Neural progenitor cell (in vitro differentiated cells): ENCODE measurements around the gene MARCHF3. TPM values are rescaled to one million over a fixed set of nuclear protein-coding genes. Genes with fewer than 3 reads are reported as not detected.

Experiments used
- DNase-seq: peaks from one replicate; pipeline ENCODE4 v3.0.0-alpha.2; 2016; ENCODE audit warnings: low spot score
- H2AFZ ChIP-seq: fragments of 200-600 bp; sonication (generic); replicated peaks from 2 replicates; pipeline ENCODE4 v1.6.1; 2016; ENCODE audit warnings: antibody characterized with exemption
- H3F3A ChIP-seq: fragments of 200-600 bp; sonication (generic); 2 replicates; pipeline ENCODE4 v1.6.1; 2016; ENCODE audit warnings: antibody characterized with exemption, low read depth
- H3K27ac ChIP-seq: fragments of 200-600 bp; sonication (generic); 2 replicates; pipeline ENCODE4 v1.5.1; 2016; ENCODE audit warnings: mild to moderate bottlenecking
- H3K27me3 ChIP-seq: fragments of 200-600 bp; sonication (generic); 2 replicates; pipeline ENCODE4 v1.6.1; 2016; ENCODE audit warnings: mild to moderate bottlenecking, moderate library complexity
- H3K36me3 ChIP-seq: fragments of 200-600 bp; sonication (generic); 2 replicates; pipeline ENCODE4 v1.5.1; 2016
- H3K4me1 ChIP-seq: fragments of 200-600 bp; sonication (generic); 2 replicates; pipeline ENCODE4 v1.6.1; 2016; ENCODE audit warnings: mixed run types
- H3K4me2 ChIP-seq: fragments of 200-600 bp; sonication (generic); 2 replicates; pipeline ENCODE4 v1.6.1; 2016
- H3K4me3 ChIP-seq: fragments of 200-600 bp; sonication (generic); 2 replicates; pipeline ENCODE4 v1.5.1; 2016
- H3K79me2 ChIP-seq: fragments of 200-600 bp; sonication (generic); 2 replicates; pipeline ENCODE4 v1.6.1; 2016; ENCODE audit warnings: low read depth
- H3K9ac ChIP-seq: fragments of 200-600 bp; sonication (generic); 2 replicates; pipeline ENCODE4 v1.6.1; 2016
- H3K9me3 ChIP-seq: fragments of 200-600 bp; sonication (generic); 2 replicates; pipeline ENCODE4 v1.5.1; 2016; ENCODE audit warnings: low read depth
- H4K20me1 ChIP-seq: fragments of 200-600 bp; sonication (generic); 2 replicates; pipeline ENCODE4 v1.6.1; 2016; ENCODE audit warnings: low read depth
- H3K27ac Mint-ChIP-seq: 3 replicates; pipeline ENCODE4 v1.8.0; 2021; ENCODE audit warnings: mixed read lengths
- H3K27me3 Mint-ChIP-seq: 2 replicates; pipeline ENCODE4 v1.8.0; 2022; ENCODE audit warnings: low read depth, mild to moderate bottlenecking, inconsistent platforms, moderate library complexity, mixed read lengths; ENCODE audit not compliant: insufficient read depth
- H3K36me3 Mint-ChIP-seq: 3 replicates; pipeline ENCODE4 v1.8.0; 2021; ENCODE audit warnings: mixed read lengths
- H3K4me1 Mint-ChIP-seq: 3 replicates; pipeline ENCODE4 v1.8.0; 2021; ENCODE audit warnings: mixed read lengths
- H3K4me3 Mint-ChIP-seq: 3 replicates; pipeline ENCODE4 v1.8.0; 2021; ENCODE audit warnings: mild to moderate bottlenecking, moderate library complexity, mixed read lengths
- H3K9me3 Mint-ChIP-seq: 3 replicates; pipeline ENCODE4 v1.8.0; 2020; ENCODE audit warnings: mixed read lengths
- EZH2 ChIP-seq: fragments of 200-600 bp; sonication (generic); IDR thresholded peaks from 2 replicates; pipeline ENCODE4 v1.6.1; 2017; ENCODE audit warnings: antibody characterized with exemption, mild to moderate bottlenecking, moderate library complexity
- EZH2phosphoT487 ChIP-seq: fragments of 200-600 bp; sonication (generic); IDR thresholded peaks from 2 replicates; pipeline ENCODE4 v1.6.1; 2017; ENCODE audit warnings: antibody characterized with exemption
- total RNA-seq: library from RNA; depleted of rRNA; stranded (reverse); fragments of >200 nt; gene quantifications from 2 replicates; pipeline ENCODE4 v1.2.3, GENCODE V29; 2015; ENCODE audit warnings: low replicate concordance
- TF ChIP-seq, protein P1 (sequence below): fragments of 200-600 bp; sonication (generic); IDR thresholded peaks from 2 replicates; pipeline ENCODE4 v1.5.1; 2017; ENCODE audit warnings: antibody characterized with exemption, mild to moderate bottlenecking

The MARCHF3 gene
- total RNA-seq, 1 donor from 2014 or later, result 6.1 TPM

DNA sequence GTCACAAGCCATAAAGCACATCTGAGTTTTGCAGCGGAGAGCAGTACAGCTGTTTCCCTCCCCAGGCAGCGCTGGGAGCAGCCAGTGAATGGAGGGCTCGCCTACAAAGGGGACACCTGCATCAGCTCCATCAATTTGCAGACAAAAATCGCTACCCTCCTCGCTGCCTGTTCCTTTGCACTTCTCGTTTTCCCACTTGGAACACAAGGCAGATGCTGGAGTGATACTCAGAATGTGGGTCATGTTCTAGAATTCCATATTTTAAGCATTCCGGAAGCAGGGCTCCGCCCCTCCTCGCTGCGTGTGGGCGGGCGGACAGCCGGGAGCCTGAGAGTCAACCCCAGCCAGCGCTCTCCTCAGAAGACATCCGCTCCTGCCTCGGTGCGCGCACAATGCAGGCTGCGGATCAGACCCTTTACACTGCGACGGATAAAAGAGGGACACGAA is 161.3 kb downstream of the MARCHF3 start:
- TF ChIP-seq, protein P1, sequence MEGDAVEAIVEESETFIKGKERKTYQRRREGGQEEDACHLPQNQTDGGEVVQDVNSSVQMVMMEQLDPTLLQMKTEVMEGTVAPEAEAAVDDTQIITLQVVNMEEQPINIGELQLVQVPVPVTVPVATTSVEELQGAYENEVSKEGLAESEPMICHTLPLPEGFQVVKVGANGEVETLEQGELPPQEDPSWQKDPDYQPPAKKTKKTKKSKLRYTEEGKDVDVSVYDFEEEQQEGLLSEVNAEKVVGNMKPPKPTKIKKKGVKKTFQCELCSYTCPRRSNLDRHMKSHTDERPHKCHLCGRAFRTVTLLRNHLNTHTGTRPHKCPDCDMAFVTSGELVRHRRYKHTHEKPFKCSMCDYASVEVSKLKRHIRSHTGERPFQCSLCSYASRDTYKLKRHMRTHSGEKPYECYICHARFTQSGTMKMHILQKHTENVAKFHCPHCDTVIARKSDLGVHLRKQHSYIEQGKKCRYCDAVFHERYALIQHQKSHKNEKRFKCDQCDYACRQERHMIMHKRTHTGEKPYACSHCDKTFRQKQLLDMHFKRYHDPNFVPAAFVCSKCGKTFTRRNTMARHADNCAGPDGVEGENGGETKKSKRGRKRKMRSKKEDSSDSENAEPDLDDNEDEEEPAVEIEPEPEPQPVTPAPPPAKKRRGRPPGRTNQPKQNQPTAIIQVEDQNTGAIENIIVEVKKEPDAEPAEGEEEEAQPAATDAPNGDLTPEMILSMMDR, result no peak
- TF ChIP-seq EZH2 (no peak), EZH2phosphoT487 (no peak)
- H3K4me3 Mint-ChIP-seq, result peak overlapping the region; percentile 79
- Histone ChIP-seq H3K36me3 (no peaks in the 10 kb centered on the region), H2AFZ (peak overlapping the region; percentile 76), H3K27me3 (no peaks in the 10 kb centered on the region), H3K4me2 (peak overlapping the region; percentile 82), H3K4me1 (peaks cover 21% of the 10 kb centered on the region), H3K79me2 (no peaks in the 10 kb centered on the region), H3K9me3 (no peaks in the 10 kb centered on the region), H3K9ac (no peak overlapping the region), H4K20me1 (no peaks in the 10 kb centered on the region), H3K27ac (peak overlapping the region; percentile 25), H3K4me3 (peak overlapping the region; percentile 48), H3F3A (peaks cover 16% of the 10 kb centered on the region)
- no peaks in the 10 kb centered on the region for H3K9me3 Mint-ChIP-seq
- H3K4me1 Mint-ChIP-seq, result peaks cover 19% of the 10 kb centered on the region
- no peak overlapping the region for H3K27ac Mint-ChIP-seq
- H3K27me3 Mint-ChIP-seq, result peaks cover 2% of the 10 kb centered on the region
- DNase-seq, result peak; percentile 78
- H3K36me3 Mint-ChIP-seq, result peaks cover 12% of the 10 kb centered on the region

DNA sequence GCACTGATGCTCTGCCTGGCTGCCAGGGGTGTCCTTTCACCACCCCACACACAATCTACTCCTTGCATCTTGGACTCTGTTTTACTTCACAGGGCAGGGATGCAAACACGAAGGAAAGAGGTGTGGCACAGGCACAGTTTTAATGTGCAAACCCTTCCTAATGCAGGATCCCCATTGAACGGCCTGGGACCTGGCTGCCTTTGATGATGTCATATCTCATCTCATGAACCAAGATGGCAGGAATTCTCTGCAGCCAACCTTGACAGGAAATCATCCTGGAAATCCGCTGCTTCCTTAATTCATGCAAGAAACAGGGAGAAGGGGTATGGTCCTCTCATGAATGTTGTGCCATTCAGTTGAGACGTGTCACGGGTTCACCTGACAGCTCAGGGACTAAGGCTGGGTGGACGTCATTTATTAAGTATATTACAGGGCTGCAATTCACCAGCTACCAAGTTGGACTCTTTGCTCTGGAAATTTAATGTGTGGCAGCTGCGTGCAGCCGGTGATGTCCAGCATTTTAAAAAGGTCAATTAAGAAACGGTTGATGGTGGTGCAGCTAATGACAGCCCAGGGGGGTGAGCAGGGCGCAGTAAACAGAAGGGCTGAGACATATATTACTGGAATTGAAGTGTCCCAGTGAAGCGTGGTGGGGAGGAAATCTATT is 161.9 kb downstream of the MARCHF3 start:
- Mint-ChIP-seq H3K4me1 (peaks cover 19% of the 10 kb centered on the region), H3K27me3 (peaks cover 3% of the 10 kb centered on the region), H3K4me3 (peak overlapping the region; percentile 79), H3K36me3 (peaks cover 10% of the 10 kb centered on the region), H3K27ac (no peak overlapping the region), H3K9me3 (no peaks in the 10 kb centered on the region)
- Histone ChIP-seq H4K20me1 (no peaks in the 10 kb centered on the region), H3K4me3 (peak overlapping the region; percentile 48), H3F3A (peaks cover 16% of the 10 kb centered on the region), H2AFZ (no peak overlapping the region), H3K79me2 (no peaks in the 10 kb centered on the region), H3K9me3 (no peaks in the 10 kb centered on the region), H3K27ac (no peak overlapping the region), H3K4me2 (peak overlapping the region; percentile 82), H3K9ac (no peak overlapping the region), H3K4me1 (peaks cover 21% of the 10 kb centered on the region), H3K27me3 (no peaks in the 10 kb centered on the region), H3K36me3 (no peaks in the 10 kb centered on the region)
- DNase-seq, result no peak
- TF ChIP-seq EZH2 (no peak), EZH2phosphoT487 (no peak)
- TF ChIP-seq, protein P1, result no peak

DNA sequence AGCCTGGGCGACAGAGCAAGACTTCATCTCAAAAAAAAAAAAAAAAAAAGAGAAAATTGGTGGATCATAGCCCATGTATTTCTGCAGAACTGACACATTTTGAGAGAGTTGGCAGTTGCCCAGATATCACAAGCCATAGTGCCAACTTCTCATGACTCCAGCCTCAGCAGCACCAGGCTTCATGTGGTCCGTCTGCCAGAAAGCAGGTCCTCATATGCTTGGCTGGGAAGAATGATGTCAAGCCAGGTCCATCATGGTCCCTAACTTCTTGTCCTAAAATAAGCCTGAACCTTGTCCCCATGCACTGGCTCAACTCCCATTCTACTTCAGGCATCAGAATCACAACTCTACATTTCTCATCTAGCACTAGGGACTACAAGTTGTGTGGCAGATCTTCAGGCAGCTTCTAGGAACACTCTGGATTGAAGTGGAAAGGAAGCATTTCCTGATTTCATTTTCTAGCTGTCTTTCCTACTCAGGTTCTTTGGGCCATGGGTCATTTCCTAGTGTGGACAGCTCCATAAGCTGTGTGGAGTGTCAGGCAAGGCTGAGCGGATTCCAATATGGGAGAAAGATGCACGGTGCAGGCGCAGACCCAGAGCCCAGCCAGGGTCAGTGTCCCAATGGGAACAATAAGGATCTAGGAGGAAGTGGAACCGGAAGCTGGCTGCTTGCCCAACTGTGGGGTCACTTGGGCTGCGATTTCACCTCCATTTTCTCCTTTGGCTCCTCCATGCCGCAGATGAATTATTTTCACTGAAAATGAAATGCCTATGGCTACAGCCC is 163.3 kb downstream of the MARCHF3 start:
- Histone ChIP-seq H4K20me1 (no peaks in the 10 kb centered on the region), H3K4me1 (peaks cover 21% of the 10 kb centered on the region), H3K4me2 (no peak overlapping the region), H3K9ac (no peak overlapping the region), H3K4me3 (no peak overlapping the region), H3K79me2 (no peaks in the 10 kb centered on the region), H3K27ac (no peak overlapping the region), H3F3A (peaks cover 16% of the 10 kb centered on the region), H2AFZ (no peak overlapping the region), H3K27me3 (no peaks in the 10 kb centered on the region), H3K9me3 (no peaks in the 10 kb centered on the region), H3K36me3 (no peaks in the 10 kb centered on the region)
- Mint-ChIP-seq H3K27ac (no peak overlapping the region), H3K36me3 (peaks cover 8% of the 10 kb centered on the region), H3K4me1 (peaks cover 19% of the 10 kb centered on the region), H3K27me3 (peaks cover 4% of the 10 kb centered on the region), H3K9me3 (no peaks in the 10 kb centered on the region), H3K4me3 (no peak overlapping the region)
- TF ChIP-seq EZH2 (no peak), EZH2phosphoT487 (no peak)
- TF ChIP-seq, protein P1, result no peak
- DNase-seq, result no peak
